Skin of body (tissue), 2 donors: ENCODE data around the gene DNHD1. TPM values are rescaled to one million over a fixed set of nuclear protein-coding genes. Genes with fewer than 3 reads are reported as not detected.

Experiments used
- DNase-seq: peaks from one replicate; lab custom pipeline; 2025; lab: John Stamatoyannopoulos, UW
- total RNA-seq: library from RNA; depleted of rRNA; stranded (reverse); fragments of >200 nt; gene quantifications from one replicate; pipeline ENCODE4 v1.2.3, GENCODE V29; 2014

The DNHD1 gene
- total RNA-seq, 1 donor from 2014 or later = 7.0 TPM

DNA sequence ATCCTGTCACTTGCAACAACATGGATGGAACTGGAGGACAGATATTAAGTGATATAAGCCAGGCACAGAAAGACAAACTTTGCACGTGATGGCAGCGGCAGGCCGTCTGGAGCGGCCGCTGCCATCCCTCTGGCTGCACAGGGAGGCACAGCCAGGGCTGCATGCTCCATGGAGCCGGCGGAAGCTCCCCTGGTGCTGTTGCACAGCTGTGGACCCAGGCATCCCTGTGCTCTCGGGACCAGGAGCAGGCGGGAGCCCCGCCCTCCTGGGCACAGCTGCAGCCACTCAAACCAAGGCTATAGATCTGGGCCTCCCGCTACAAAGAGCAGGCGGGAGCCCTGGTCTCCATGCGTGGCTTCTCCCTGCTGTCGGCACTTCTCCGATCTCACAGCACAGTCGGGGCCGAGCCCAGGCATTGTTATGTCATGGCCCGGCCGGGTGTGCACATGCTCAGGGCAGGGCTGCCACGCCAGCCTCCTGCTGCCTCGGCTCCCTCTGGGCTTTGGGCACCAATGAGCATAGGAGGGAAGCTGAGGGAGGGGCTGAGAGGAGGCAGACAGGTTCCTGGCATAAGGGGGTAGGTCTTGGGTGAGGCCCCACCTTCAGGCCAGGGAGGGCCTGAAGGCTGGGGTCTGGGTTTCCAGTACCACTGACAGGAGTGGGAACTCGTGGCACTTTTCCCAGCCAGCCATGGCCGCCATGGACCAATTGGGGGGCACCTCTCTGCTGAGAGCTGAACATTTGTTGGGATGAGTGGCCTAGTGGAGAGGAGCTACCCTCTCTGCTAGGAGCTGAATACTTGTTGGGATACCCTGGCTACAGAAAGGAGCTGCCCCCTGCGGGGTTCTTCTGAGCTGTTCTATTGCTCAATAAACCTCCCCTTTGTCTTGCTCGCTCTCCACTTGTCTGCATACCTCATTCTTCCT is 89.6 kb downstream of the DNHD1 start:
- no peak for DNase-seq

GRCh38 chr11:6587360-6587953 is 90.4 kb downstream of the DNHD1 start:
- DNase-seq = no peak

DNA sequence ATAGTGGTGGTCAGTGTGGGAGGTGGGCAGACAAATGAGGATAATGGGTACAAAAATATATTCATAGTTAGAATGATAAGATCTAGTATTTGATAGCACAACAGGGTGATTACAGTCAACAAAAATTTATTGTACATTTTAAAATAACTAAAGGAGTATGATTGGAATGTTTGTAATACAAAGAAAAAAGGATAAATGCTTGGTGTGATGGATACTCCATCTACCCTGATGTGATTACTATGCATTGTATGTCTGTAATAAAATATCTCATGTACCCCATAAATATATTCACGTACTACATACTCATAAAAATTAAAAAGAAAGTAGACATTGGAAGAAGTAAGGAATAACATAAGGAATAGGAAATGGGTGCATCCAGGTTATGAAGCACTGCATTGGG is 90.9 kb downstream of the DNHD1 start:
- DNase-seq = no peak

GRCh38 chr11:6594142-6594768 is 97.2 kb downstream of the DNHD1 start:
- no peak for DNase-seq

- no peak for DNase-seq
Measured at GRCh38 chr11:6596239-6596877, 99.3 kb downstream of the DNHD1 start.

DNA sequence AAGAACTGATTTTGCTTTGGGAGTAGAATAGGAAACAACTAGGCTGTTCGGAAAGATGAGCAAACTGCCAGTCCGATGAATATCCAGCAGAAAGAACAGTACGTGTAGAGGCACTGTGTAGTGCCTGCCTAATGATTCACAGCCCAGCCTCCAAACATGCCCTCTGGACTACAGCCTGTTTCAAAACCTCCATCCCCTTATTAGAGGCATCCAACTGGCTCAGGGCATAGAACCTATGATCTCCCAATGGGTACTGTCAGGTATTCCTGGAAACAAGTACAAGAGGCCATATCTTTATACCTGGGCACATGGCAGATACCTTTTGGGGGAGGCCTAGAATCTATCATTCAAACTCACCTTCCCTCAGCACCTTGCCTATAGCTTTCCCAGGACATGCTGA is 101.5 kb downstream of the DNHD1 start:
- DNase-seq = no peak

DNA sequence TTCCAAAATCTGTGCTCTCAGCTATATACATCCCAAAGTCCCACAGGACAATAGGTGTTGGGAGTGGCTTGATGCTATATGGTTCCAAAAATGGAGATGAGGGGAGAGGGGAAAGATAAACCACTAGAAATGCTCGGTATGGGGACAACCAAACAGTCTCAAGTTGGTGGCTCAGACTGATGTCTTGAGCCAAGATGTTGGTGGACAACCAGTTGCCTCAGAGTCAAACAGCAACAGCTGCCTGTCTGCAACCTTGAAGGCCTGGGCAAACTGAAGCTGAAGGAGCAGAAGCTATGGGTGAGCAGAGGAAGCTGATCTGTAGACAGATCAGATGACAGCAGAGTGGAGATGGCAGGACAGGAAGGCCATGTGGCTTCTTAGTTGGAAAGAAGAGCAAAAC is 102.4 kb downstream of the DNHD1 start:
- DNase-seq = no peak

DNA sequence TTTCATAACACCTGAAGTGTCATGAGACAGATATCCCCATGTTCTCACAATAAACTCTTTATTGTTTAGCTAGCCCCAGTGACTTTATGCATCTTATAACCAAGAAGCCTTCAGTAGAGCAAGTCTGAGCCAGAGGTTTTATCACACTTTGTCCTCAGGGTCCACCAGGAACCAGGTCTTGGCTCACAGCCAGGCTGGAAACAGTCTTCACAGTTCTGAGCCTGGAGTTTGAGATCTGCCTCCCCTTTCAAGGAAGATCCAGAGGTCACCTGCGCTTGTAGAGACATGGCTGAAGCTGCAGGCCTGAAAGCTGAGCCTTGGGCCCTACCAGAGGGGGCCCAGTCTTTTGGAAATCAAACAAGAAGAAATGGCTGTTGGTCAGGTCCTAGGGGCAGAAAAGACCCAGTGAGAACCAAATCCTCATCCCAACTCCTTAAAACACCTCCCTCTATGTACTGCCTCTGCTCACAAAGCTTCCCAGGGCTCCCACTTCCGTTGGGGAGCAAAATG is 102.9 kb downstream of the DNHD1 start:
- no peak for DNase-seq

- DNase-seq = no peak
Measured at GRCh38 chr11:6601041-6601461, 104.0 kb downstream of the DNHD1 start.

DNA sequence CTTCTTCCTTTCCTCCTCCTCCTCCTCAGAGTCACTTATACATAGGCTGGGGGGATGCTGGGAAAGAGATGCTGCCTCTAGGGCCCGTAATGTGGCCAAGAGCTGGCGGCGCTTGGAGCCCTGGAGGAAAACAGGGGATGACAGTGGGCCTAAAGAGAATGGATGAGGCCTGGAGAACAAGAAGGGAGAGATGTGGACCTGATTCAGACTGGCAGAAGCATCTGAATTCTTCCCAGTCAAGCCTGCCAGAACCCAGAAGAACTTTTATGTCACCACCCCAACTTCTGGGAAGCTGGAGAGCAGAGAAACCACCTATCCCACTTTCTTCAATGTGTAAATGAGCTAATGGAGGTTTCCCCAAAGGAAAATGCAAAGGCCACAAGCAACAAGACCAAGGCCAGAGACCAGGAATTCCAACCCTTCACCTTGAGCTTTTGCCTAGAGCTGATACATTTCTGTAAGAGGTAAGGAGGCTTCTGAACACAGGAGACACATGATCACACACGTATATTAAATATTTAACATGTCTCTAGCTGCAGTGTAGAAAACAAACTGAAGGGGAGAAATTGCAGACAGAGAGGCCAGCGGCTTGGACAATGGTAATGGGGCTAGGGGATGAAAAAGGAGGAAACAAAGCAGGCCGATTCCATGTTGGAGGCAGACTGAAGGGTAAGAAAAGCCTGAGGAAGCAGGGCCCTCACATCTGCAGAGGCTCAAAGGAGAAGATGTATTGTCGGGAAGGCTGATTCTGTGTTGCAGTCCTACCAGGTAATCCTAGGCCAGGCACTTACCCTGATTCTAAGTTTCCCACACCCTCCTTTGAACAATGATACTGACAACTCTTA is 105.2 kb downstream of the DNHD1 start:
- DNase-seq = no peak

DNA sequence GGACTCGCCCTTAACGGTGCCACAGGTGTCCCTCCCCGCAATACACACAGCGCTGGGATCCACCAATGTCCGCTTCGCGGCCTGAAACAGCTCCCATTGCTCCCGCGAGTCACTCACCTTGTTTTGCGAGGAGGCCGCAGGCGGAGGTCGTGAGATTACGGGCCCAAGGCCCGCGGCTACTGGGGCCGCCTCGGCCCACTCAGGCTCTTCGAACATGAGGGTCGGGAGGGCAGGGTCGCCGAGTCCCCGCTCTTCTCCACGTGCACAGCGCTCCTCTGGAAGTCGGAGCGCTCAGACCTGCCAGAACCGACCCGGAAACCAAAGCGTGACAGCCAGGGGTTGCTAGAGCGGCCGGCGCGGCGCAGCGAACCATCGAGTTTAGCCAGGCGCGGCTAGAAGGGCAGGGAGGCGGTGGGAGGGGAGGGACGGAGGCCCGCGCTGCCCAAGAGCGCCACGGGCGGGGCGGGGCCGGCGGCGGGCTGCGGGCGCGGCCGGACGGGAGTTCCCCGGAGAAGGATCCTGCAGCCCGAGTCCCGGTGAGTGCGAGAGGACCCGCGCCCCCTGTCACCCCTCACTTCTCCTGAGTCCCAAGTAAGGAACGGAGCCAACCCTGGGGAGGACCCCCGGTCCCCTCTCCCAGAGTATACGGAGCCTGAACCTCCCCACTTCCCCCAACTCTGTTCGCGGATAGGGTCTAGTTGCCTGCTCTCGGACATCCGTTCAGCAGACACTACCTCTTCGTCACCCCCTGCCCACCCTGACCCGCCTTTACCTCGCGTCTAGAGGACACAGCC is 106.4 kb downstream of the DNHD1 start, which contains the start of the genes ILK and RRP8:
TSS of gene ILK (plus strand) at position 488 of the 794 bp plus-strand sequence. CDS start 498 bp downstream, outside the sequence.
TSS of gene RRP8 (minus strand) at position 330 of the 794 bp plus-strand sequence. CDS start at position 216, 114 bp downstream.
- DNase-seq = peak; percentile 71

GRCh38 chr11:6604081-6604626 is 107.1 kb downstream of the DNHD1 start:
- DNase-seq = peak; percentile 65

DNA sequence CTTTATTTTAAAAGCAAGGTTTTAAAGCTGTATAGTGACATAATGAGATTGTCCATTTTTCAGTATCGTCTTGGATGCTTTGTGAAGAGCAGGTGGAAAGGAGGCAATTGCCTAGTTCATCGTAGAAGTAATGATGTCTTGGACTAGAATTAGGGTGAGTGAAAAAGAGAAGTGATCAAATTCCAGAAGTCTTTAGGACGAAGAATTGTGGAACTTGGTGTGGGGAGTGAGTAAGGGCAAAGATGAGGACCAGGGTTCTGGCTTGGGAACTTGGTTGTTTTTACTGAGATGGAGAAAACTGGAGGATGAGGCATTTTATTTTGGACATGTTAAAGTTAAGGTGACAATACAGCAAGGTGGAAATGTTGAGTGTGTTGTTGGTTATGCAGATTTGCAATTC is 107.7 kb downstream of the DNHD1 start:
- no peak for DNase-seq

DNA sequence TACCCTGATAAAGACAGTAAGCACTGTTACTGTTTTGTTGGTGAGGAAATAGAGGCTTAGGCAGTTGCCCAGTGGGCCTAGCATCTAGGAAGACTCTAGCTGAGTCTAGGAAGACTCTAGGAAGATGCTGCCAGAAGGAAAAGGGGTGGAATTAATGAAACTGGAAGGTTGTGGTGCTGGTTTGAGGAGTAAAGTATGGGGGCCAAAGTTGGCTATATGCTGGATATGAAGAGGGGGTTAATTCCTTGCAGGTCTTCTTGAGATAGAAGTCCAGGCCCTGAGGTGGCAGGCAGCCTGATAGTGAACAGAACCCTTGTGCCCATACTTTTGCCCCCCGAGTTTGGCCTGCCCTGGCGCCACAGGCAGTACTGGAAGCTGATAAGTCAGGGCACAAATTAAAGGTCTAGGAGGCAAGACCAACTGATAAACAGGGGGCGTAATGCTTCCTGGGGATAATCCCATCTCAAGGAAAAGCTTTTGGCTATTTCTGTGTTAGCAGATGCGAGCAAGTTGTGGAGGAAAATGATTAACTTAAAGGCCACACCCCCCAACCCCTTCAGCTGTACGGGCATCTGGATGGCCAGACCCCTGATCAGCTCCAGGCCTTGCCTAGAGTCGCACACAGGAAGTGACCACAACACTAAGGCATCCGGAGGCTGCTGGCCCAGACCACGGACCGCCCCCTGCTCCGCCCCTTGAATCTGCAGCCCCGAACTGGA is 109.5 kb downstream of the DNHD1 start:
- peak; percentile 94 for DNase-seq

DNA sequence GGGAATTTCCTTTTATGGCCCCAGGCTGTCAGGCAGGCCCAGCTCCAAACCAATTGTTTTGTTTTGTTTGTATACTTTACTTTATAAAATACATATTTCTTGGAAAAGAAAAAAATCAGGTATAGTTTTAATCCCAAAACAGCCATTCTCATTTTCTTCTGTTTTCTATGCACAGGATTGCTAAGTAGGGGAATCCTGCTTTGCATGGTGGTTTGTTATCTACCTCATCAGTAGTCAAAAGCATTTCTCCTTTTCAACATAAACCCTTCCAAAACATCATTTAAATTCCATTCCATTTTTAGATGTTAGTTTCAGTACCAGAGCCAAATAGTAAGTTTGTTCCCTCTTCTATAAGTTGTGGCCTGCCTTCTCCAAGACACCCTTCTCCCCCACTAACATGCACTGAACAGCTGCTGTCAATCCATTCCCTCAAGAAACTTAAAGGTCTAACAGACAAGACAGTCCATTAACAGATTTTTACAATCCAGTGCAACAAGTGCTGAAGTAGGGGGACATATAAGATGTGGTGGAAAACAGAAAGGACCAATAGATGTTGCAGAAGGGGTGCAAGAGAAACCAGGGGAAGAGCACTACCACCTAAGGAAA is 110.2 kb downstream of the DNHD1 start:
- DNase-seq = no peak

- no peak for DNase-seq
Measured at GRCh38 chr11:6608011-6608410, 110.9 kb downstream of the DNHD1 start.

GRCh38 chr11:6608726-6609501 is 111.8 kb downstream of the DNHD1 start:
- no peak for DNase-seq
